Skeletal muscle tissue (tissue), 4 donors: ENCODE results near the gene TOR1B. TPM values are rescaled to one million over a fixed set of nuclear protein-coding genes. Genes with fewer than 3 reads are reported as not detected.

Source experiments
- H3K27ac ChIP-seq: one replicate; pipeline ENCODE4 v1.7.0; 2013; ENCODE audit warnings: mild to moderate bottlenecking, low read depth, low read length, inconsistent platforms
- H3K27me3 ChIP-seq, 3 donors: one replicate each; pipeline ENCODE4 v1.7.0; 2013; ENCODE audit warnings: low read length in 3 of 3; ENCODE audit not compliant: control insufficient read depth in 3 of 3, insufficient read depth in 3 of 3
- H3K36me3 ChIP-seq, 3 donors: one replicate each; pipeline ENCODE4 v1.7.0; 2013; ENCODE audit warnings: low read length in 3 of 3; ENCODE audit not compliant: control insufficient read depth in 3 of 3, insufficient read depth in 3 of 3
- H3K4me1 ChIP-seq, 3 donors: one replicate each; pipeline ENCODE4 v1.7.0; 2013; ENCODE audit warnings: low read length in 3 of 3, mild to moderate bottlenecking in 3 of 3; ENCODE audit not compliant: control insufficient read depth in 3 of 3, insufficient read depth in 3 of 3
- H3K4me3 ChIP-seq, 3 donors: one replicate each; pipeline ENCODE4 v1.7.0; 2013; ENCODE audit warnings: low read length in 3 of 3
- H3K9ac ChIP-seq, 3 donors: one replicate each; pipeline ENCODE4 v1.7.0; 2013; ENCODE audit warnings: low read length in 3 of 3, mild to moderate bottlenecking in 3 of 3, moderate library complexity in 2 of 3, low read depth in 1 of 3
- H3K9me3 ChIP-seq, 3 donors: one replicate each; pipeline ENCODE4 v1.7.0; 2013; ENCODE audit warnings: low read length in 3 of 3; ENCODE audit not compliant: control insufficient read depth in 3 of 3
- total RNA-seq: library from RNA; depleted of rRNA; stranded (reverse); fragments of >200 nt; gene quantifications from one replicate; pipeline ENCODE4 v1.2.3, GENCODE V29; 2014
- donor health status: Osteomylitis.

The TOR1B gene
- total RNA-seq, 1 donor from 2014 or later: 15.7 TPM

DNA sequence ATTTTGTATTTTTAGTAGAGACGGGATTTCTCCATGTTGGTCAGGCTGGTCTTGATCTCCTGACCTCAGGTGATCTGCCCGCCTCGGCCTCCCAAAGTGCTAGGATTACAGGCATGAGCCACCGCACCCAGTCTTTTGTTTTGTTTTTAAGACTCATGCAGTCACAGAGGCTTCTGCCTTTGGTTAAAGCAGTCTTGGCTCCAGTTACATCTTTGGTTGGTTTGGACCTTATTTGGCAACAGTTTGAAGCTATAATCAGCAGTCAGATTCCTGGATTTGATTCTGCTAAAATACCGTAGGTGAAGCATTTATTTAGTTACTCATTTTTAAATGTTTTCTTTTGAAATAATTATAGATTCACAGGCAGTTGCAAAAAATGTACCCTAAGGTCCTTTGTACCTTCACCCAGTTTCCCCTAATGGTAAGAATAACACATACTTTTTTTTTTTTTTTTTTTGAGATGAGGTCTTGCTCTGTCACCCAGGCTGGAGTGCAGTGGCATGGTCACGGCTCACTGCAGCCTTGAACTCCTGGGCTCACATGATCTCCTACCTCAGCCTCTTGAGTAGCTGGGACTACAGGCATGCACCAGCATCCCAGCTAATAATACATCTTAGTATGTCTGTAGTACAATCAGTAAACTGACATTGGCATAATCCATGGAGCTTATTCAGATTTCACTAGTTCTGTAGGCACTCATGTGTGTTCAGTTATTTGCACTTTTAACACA, 48.0 kb downstream of the TOR1B start:
- Histone ChIP-seq H3K27me3 (no peaks in the 10 kb centered on the region), H3K4me1 (no peaks in the 10 kb centered on the region), H3K9me3 (no peaks in the 10 kb centered on the region), H3K36me3 (peaks cover 33 to 49% (median 35%) of the 10 kb centered on the region in 3 donors), H3K9ac (no peak overlapping the region), H3K27ac (no peak overlapping the region), H3K4me3 (no peak overlapping the region)

DNA sequence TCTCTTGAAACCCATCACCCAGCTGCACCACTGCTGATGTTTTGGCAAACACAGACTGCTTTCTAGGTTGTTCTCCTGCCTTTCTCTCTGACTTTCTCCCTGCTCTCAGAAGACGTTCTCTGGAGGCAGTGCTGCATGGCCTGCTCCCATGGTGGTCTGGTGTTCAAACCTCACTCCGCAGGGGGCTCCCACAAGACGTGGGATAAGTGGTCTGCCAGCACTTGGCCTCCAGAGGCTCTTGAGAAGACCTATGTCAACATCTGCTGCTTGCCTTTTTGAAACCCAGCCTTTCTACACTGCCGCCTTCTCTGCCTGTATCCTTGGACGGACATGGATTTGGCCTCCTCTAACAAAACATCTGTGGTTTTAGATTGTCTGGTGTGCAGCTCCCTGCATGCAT, 48.8 kb downstream of the TOR1B start:
- Histone ChIP-seq H3K4me1 (no peaks in the 10 kb centered on the region), H3K9ac (no peak overlapping the region), H3K27ac (no peak overlapping the region), H3K9me3 (no peaks in the 10 kb centered on the region), H3K27me3 (no peaks in the 10 kb centered on the region), H3K4me3 (no peak overlapping the region), H3K36me3 (peaks cover 39 to 56% (median 41%) of the 10 kb centered on the region in 3 donors)

DNA sequence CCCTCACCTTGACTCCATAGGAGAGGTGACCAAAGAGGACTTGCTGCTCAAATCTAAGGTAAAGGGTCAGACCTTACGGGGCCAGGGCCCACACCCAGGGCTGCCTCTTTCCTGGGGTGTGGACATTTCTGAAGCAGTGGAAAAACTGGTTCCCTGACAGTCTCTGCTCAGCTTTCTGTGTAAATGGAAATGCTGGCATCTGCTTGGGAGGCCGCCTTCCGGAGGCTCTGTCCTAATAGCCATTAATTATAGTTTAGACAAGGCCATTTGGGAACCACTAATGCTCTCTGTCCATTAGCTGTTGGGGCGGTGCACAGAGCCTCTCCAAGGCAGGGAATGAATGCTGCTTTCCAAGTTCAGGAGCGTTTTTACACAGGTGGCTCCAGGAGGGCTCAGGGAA, 49.6 kb downstream of the TOR1B start:
- Histone ChIP-seq H3K9ac (no peak overlapping the region), H3K36me3 (peaks cover 45 to 62% (median 48%) of the 10 kb centered on the region in 3 donors), H3K4me1 (no peaks in the 10 kb centered on the region), H3K27ac (no peak overlapping the region), H3K9me3 (no peaks in the 10 kb centered on the region), H3K4me3 (no peak overlapping the region), H3K27me3 (no peaks in the 10 kb centered on the region)

DNA sequence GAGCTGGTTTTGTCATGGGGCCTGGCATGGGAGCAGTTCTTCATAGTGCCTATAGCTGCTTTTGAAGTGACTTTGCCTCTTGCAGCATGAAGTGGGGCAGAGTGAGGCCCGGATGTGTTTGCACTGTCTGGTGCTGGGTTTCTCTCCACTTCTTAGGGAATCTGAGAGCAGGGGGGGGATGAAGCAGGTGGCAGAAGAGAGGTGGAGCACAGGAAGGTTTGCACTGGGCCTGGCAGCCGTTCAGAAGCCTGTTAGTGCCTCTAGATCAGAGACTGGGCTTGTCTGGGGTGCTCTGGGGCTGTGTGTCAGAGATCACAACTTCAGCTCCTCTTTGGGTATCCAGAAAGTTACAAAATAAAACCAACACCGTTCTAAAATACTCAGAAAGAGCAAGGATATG, 50.6 kb downstream of the TOR1B start:
- peaks cover 54 to 72% (median 57%) of the 10 kb centered on the region in 3 donors for H3K36me3 ChIP-seq

DNA sequence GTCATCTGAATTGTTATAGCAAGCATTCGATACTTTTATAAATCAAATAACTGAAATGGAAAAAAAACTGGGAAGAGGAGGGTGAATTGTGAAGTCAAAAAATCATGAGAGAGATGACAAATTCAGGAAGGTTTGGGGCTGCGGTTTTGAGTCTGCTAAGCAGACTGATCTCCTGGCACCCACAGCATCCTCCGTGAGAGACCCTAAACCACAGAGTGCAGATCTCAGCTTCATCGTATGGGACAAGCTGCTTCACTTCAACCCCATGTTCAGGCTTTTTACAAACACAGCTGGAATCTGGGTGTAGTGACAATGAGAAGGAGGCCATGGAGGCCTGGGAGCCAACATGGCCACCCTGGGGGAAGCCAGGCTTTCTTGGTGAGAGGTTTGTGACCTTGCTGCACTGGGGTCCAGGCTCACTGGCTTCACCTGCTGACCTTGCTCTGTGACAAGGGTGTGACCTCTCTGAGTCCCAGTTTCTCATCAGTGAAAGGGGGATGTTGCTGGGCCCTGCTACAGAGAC, 51.7 kb downstream of the TOR1B start:
- no peak overlapping the region for H3K9ac ChIP-seq
- H3K4me1 ChIP-seq: no peaks in the 10 kb centered on the region
- H3K27ac ChIP-seq: no peak overlapping the region
- peaks cover 58 to 77% (median 63%) of the 10 kb centered on the region in 3 donors for H3K36me3 ChIP-seq
- H3K9me3 ChIP-seq: no peaks in the 10 kb centered on the region
- H3K27me3 ChIP-seq: no peaks in the 10 kb centered on the region
- H3K4me3 ChIP-seq: no peak overlapping the region

More for the DNA sequence above, 50.6 kb downstream of the TOR1B start:
- Histone ChIP-seq H3K9ac (no peak overlapping the region), H3K9me3 (no peaks in the 10 kb centered on the region), H3K27ac (no peak overlapping the region), H3K4me1 (no peaks in the 10 kb centered on the region), H3K4me3 (no peak overlapping the region), H3K27me3 (no peaks in the 10 kb centered on the region)

DNA sequence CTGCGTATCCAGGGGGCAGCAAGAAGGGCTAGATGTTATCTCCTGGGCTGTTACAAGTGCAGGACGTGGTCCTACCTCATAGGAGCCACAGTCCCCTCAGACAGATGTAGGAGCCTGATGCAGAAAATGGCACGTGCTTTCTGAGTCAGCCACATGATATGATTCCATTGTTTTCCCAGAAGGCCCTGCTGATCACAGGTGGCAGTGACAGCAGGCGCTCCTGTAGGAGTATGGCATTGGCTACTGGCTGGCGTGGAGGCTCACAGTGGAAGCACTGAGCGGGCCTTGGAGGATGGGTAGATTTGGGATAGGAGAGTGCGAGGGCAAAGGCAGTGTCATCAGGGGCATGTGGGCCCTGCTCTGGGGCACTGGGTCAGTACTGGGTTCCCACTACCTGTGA, 54.2 kb downstream of the TOR1B start:
- Histone ChIP-seq H3K9me3 (no peaks in the 10 kb centered on the region), H3K27me3 (no peaks in the 10 kb centered on the region), H3K4me3 (no peak overlapping the region), H3K36me3 (peaks cover 62 to 76% (median 64%) of the 10 kb centered on the region in 3 donors), H3K4me1 (no peaks in the 10 kb centered on the region), H3K27ac (no peak overlapping the region), H3K9ac (no peak overlapping the region)

DNA sequence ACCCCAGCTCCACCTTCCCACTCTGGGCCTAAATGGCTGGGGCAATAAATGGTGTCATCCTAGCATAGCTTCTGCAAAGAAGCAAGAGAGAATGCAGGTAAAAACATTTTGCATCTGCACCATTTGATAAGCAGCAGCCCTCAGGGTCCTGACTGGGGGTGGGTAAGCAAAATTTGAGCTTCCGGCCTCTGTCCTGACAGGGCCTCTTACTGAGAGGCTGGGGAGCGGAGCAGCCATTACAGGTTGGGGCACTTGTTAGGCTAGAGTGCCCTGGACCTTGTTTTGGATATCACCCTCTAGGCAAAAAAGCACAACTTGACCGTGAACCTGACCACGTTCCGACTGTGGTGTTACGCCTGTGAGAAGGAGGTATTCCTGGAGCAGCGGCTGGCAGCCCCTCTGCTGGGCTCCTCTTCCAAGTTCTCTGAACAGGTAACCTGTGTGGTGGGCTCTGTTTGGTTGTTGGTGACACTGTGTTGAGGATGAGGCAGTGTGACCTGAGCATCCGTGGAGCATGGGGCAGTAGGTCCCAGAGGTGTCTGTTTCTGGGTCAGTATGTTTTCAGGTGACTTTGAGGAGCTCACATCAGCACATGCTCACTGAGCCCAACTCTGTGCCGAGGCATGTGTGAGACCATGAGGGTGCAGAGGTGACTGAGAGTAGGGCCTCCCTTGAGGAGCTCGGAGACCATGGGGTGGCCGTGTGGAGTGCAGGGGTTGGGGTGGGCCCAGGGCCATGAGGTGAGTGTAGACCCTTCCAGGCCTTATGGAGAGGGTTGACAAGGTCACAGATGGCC, 55.4 kb downstream of the TOR1B start:
- Histone ChIP-seq H3K4me1 (no peaks in the 10 kb centered on the region), H3K36me3 (peaks cover 51 to 72% (median 59%) of the 10 kb centered on the region in 3 donors), H3K27ac (no peak overlapping the region), H3K9ac (no peak overlapping the region), H3K27me3 (no peaks in the 10 kb centered on the region), H3K4me3 (no peak overlapping the region), H3K9me3 (no peaks in the 10 kb centered on the region)

Other genes with a start within 250 kb of the TOR1B start
- gene C9orf50, start 182.1 kb upstream of the TOR1B start, total RNA-seq: not detected
- gene NTMT1, start 177.0 kb upstream of the TOR1B start, total RNA-seq: 18.8 TPM
- gene ASB6, start 161.0 kb upstream of the TOR1B start, total RNA-seq: 4.2 TPM
- 3.1 TPM for gene PRRX2, start 137.5 kb upstream of the TOR1B start, total RNA-seq
- gene PTGES, start 50.1 kb upstream of the TOR1B start, total RNA-seq: 12.5 TPM
- 11.0 TPM for gene TOR1A, start 21.0 kb downstream of the TOR1B start, total RNA-seq
- gene C9orf78, start 32.1 kb downstream of the TOR1B start, total RNA-seq: 32.9 TPM
- gene USP20, start 32.3 kb downstream of the TOR1B start, total RNA-seq: 3.7 TPM
- gene FNBP1, start 240.0 kb downstream of the TOR1B start, total RNA-seq: 21.9 TPM